ENCODE data around the gene LRCH1. TPM values are rescaled to one million over a fixed set of nuclear protein-coding genes. Genes with fewer than 3 reads are reported as not detected.

Gene LRCH1
- total and polyA plus RNA-seq, 3 donors from 2014 or later: 8.9 to 17.7 (median 16.8) TPM

GRCh38 chr13:46562152-46562551, 9.2 kb downstream of the LRCH1 start:
- Histone ChIP-seq H3K9me3 (no peaks in the 10 kb centered on the region), H3K27me3 (no peaks in the 10 kb centered on the region), H3K4me1 (no peaks in the 10 kb centered on the region), H3K4me3 (no peak overlapping the region), H3K27ac (no peak overlapping the region), H3K36me3 (ENCODE audit: low read depth, missing control alignments) (no peaks in the 10 kb centered on the region)
- 100% methylated on average over 2 of the region's 2 CpGs for WGBS, 2 donors
- no peak for DNase-seq
- intact Hi-C loops (cut with DNase I; ENCODE audit: low total_unique reads): no loop called here
- TF ChIP-seq POLR2A (IDR thresholded peaks at IDR 0.05) (no peak), CTCF (IDR thresholded peaks at IDR 0.05) (no peak)

- no peak for DNase-seq
- H3K4me3 ChIP-seq: no peak overlapping the region
- TF ChIP-seq POLR2A (IDR thresholded peaks at IDR 0.05): no peak
- TF ChIP-seq CTCF (IDR thresholded peaks at IDR 0.05): no peak
- no peaks in the 10 kb centered on the region for H3K9me3 ChIP-seq
- H3K27ac ChIP-seq: no peak overlapping the region
- no peaks in the 10 kb centered on the region for H3K27me3 ChIP-seq
- 91 to 92% methylated on average over 5 of the region's 5 CpGs for WGBS, 2 donors
- no peaks in the 10 kb centered on the region for H3K4me1 ChIP-seq
- intact Hi-C loops (cut with DNase I; ENCODE audit: low total_unique reads): no loop called here
- H3K36me3 ChIP-seq (ENCODE audit: low read depth, missing control alignments): no peaks in the 10 kb centered on the region
Observed at GRCh38 chr13:46562581-46562980, 9.6 kb downstream of the LRCH1 start.

GRCh38 chr13:46565808-46566750, 13.1 kb downstream of the LRCH1 start:
- 47 to 58% methylated on average over 7 of the region's 7 CpGs for WGBS, 2 donors
- DNase-seq: no peak
- Histone ChIP-seq H3K36me3 (ENCODE audit: low read depth, missing control alignments) (no peaks in the 10 kb centered on the region), H3K27me3 (no peaks in the 10 kb centered on the region), H3K4me1 (peaks cover 7% of the 10 kb centered on the region), H3K27ac (no peak overlapping the region), H3K9me3 (no peaks in the 10 kb centered on the region), H3K4me3 (no peak overlapping the region)
- intact Hi-C loops (cut with DNase I; ENCODE audit: low total_unique reads): no loop called here
- TF ChIP-seq CTCF (IDR thresholded peaks at IDR 0.05): no peak
- TF ChIP-seq POLR2A (IDR thresholded peaks at IDR 0.05): no peak

- 69 to 87% methylated on average over 2 of the region's 2 CpGs for WGBS, 2 donors
- Histone ChIP-seq H3K9me3 (no peaks in the 10 kb centered on the region), H3K36me3 (ENCODE audit: low read depth, missing control alignments) (no peaks in the 10 kb centered on the region), H3K27me3 (no peaks in the 10 kb centered on the region), H3K27ac (no peak overlapping the region), H3K4me1 (peaks cover 7% of the 10 kb centered on the region), H3K4me3 (no peak overlapping the region)
- DNase-seq: no peak
- TF ChIP-seq POLR2A (IDR thresholded peaks at IDR 0.05): no peak
- no peak for TF ChIP-seq CTCF (IDR thresholded peaks at IDR 0.05)
- intact Hi-C loops (cut with DNase I; ENCODE audit: low total_unique reads): no loop called here
Observed at GRCh38 chr13:46567671-46568070, 14.7 kb downstream of the LRCH1 start.
